ENCODE results near the gene TRPV4. TPM values are rescaled to one million over a fixed set of nuclear protein-coding genes. Genes with fewer than 3 reads are reported as not detected.

Gene TRPV4
- total and polyA plus RNA-seq, 10 of the 15 experiments (the other 5 are each of a cell fraction or from before 2014, with no cell fraction given) = not detected

DNA sequence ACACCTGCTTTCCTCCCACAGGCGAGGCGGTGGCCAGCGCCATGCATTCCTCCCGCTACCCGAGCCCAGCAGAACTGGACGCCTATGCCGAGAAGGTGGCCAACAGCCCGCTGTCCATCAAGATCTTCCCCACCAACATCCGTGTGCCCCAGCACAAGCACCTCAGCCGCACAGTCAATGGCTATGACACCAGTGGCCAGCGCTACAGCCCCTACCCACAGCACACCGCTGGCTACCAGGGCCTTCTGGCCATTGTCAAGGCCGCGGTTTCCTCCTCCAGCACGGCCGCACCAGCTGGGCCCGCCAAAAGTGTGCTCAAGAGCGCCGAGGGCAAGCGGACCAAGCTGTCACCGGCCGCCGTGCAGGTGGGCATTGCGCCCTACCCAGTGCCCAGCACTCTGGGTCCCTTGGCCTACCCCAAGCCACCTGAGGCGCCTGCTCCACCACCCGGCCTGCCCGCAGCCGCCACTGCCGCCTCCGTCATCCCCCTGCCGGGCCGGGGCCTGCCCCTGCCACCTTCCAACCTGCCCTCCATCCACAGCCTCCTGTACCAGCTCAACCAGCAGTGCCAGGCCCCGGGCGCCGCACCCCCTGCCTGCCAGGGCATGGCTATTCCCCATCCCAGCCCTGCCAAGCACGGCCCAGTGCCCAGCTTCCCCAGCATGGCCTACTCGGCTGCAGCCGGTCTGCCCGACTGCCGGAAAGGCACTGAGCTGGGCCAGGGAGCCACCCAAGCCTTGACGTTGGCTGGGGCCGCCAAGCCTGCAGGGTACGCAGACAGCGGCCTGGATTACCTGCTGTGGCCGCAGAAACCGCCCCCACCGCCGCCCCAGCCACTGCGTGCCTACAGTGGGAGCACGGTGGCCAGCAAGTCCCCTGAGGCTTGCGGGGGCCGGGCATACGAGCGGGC, 65.0 kb downstream of the TRPV4 start:
- Histone ChIP-seq H3K36me3 (ENCODE audit: control insufficient read depth in 2 of 2, insufficient read depth in 2 of 2, low read length in 1 of 2) (no peaks in the 10 kb centered on the region), H3K4me2 (ENCODE audit: control insufficient read depth, insufficient read depth) (no peak overlapping the region), H3K4me1 (ENCODE audit: control insufficient read depth, insufficient read depth, low read length) (no peaks in the 10 kb centered on the region), H3K4me3 (no peak overlapping the region), H3K9ac (ENCODE audit: control insufficient read depth, insufficient read depth, low read length) (no peak overlapping the region), H2AFZ (ENCODE audit: control insufficient read depth, low read depth, low read length) (no peak overlapping the region), H3K27ac (ENCODE audit: control insufficient read depth, insufficient read depth) (no peak overlapping the region), H3K27me3 (replicated peaks in 1 of 2; ENCODE audit: control insufficient read depth in 2 of 2, insufficient read depth in 2 of 2, low read length in 1 of 2) (no peaks in the 10 kb centered on the region), H3K79me2 (ENCODE audit: control insufficient read depth, insufficient read depth, low read length) (no peaks in the 10 kb centered on the region), H4K20me1 (ENCODE audit: control insufficient read depth, insufficient read depth) (no peaks in the 10 kb centered on the region), H3K9me3 (replicated peaks; ENCODE audit: control insufficient read depth, insufficient read depth, low read length) (no peaks in the 10 kb centered on the region; the same call in 2 of the 3 replicates)
- ATAC-seq (no peak), DNase-seq (ENCODE audit: low read depth, low spot score) (no peak), FAIRE-seq (no peak)
- SMC1A ChIA-PET (ENCODE audit: uncharacterized antibody, unreplicated experiment) = no interaction called here
- CTCF ChIA-PET = no interaction called here
- intact Hi-C loops (cut with micrococcal nuclease; ENCODE audit: unreplicated experiment) = no loop called here
- POLR2A ChIA-PET = no interaction called here
- WGBS (ENCODE audit: insufficient coverage, insufficient replicate concordance, low lambda C conversion rate, missing lambda C conversion rate) = 67% methylated on average over 54 of the region's 54 CpGs
- no TSS peak for BruUV-seq (replicated peaks)
- in situ Hi-C loops (cut with MboI) = no loop called here
- RAD21 ChIA-PET (ENCODE audit: unreplicated experiment) = no interaction called here
- no peak for TF ChIP-seq IKZF2 (IDR thresholded peaks at IDR 0.05)
- TF ChIP-seq, protein P1, sequence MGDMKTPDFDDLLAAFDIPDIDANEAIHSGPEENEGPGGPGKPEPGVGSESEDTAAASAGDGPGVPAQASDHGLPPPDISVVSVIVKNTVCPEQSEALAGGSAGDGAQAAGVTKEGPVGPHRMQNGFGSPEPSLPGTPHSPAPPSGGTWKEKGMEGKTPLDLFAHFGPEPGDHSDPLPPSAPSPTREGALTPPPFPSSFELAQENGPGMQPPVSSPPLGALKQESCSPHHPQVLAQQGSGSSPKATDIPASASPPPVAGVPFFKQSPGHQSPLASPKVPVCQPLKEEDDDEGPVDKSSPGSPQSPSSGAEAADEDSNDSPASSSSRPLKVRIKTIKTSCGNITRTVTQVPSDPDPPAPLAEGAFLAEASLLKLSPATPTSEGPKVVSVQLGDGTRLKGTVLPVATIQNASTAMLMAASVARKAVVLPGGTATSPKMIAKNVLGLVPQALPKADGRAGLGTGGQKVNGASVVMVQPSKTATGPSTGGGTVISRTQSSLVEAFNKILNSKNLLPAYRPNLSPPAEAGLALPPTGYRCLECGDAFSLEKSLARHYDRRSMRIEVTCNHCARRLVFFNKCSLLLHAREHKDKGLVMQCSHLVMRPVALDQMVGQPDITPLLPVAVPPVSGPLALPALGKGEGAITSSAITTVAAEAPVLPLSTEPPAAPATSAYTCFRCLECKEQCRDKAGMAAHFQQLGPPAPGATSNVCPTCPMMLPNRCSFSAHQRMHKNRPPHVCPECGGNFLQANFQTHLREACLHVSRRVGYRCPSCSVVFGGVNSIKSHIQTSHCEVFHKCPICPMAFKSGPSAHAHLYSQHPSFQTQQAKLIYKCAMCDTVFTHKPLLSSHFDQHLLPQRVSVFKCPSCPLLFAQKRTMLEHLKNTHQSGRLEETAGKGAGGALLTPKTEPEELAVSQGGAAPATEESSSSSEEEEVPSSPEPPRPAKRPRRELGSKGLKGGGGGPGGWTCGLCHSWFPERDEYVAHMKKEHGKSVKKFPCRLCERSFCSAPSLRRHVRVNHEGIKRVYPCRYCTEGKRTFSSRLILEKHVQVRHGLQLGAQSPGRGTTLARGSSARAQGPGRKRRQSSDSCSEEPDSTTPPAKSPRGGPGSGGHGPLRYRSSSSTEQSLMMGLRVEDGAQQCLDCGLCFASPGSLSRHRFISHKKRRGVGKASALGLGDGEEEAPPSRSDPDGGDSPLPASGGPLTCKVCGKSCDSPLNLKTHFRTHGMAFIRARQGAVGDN (IDR thresholded peaks at IDR 0.05) = no peak
- TF ChIP-seq MYC (IDR thresholded peaks at IDR 0.05; ENCODE audit: insufficient read depth, insufficient read length, insufficient replicate concordance, low read length, severe bottlenecking) = no peak
- TF ChIP-seq CEBPB (IDR thresholded peaks at IDR 0.05; ENCODE audit: borderline replicate concordance in 1 of 2, low read depth in 2 of 2, low read length in 2 of 2) = no peak
- TF ChIP-seq KDM1A (IDR thresholded peaks at IDR 0.05; ENCODE audit: borderline replicate concordance) = no peak
- no peak for TF ChIP-seq JUND (IDR thresholded peaks at IDR 0.05; ENCODE audit: low read depth, low read length)
- TF ChIP-seq TCF12 (IDR thresholded peaks at IDR 0.05; ENCODE audit: low read depth, low read length) = no peak
- TF ChIP-seq BMI1 (IDR thresholded peaks at IDR 0.05; ENCODE audit: borderline replicate concordance) = no peak
- TF ChIP-seq, protein P2, sequence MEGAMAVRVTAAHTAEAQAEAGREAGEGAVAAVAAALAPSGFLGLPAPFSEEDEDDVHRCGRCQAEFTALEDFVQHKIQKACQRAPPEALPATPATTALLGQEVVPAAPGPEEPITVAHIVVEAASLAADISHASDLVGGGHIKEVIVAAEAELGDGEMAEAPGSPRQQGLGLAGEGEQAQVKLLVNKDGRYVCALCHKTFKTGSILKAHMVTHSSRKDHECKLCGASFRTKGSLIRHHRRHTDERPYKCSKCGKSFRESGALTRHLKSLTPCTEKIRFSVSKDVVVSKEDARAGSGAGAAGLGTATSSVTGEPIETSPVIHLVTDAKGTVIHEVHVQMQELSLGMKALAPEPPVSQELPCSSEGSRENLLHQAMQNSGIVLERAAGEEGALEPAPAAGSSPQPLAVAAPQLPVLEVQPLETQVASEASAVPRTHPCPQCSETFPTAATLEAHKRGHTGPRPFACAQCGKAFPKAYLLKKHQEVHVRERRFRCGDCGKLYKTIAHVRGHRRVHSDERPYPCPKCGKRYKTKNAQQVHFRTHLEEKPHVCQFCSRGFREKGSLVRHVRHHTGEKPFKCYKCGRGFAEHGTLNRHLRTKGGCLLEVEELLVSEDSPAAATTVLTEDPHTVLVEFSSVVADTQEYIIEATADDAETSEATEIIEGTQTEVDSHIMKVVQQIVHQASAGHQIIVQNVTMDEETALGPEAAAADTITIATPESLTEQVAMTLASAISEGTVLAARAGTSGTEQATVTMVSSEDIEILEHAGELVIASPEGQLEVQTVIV (IDR thresholded peaks at IDR 0.05; ENCODE audit: borderline replicate concordance, partially characterized antibody) = no peak
- TF ChIP-seq KAT2A (conservative IDR thresholded peaks at IDR 0.05; ENCODE audit: control insufficient read depth, low read depth, low read length) = no peak
- no peak for TF ChIP-seq SMAD1 (IDR thresholded peaks at IDR 0.05; ENCODE audit: low read depth, partially characterized antibody)
- TF ChIP-seq, protein P3, sequence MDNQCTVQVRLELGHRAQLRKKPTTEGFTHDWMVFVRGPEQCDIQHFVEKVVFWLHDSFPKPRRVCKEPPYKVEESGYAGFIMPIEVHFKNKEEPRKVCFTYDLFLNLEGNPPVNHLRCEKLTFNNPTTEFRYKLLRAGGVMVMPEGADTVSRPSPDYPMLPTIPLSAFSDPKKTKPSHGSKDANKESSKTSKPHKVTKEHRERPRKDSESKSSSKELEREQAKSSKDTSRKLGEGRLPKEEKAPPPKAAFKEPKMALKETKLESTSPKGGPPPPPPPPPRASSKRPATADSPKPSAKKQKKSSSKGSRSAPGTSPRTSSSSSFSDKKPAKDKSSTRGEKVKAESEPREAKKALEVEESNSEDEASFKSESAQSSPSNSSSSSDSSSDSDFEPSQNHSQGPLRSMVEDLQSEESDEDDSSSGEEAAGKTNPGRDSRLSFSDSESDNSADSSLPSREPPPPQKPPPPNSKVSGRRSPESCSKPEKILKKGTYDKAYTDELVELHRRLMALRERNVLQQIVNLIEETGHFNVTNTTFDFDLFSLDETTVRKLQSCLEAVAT (IDR thresholded peaks at IDR 0.05) = no peak
- no peak for TF ChIP-seq NFYA (IDR thresholded peaks at IDR 0.05; ENCODE audit: borderline replicate concordance, low read depth, low read length)
- TF ChIP-seq CHD2 (IDR thresholded peaks at IDR 0.05; ENCODE audit: borderline replicate concordance, low read depth, low read length) = no peak
- TF ChIP-seq TCF7 (IDR thresholded peaks at IDR 0.05; ENCODE audit: borderline replicate concordance) = no peak

All from GM12878 (cell line).